Mononuclear cell (primary cell): ENCODE data around the gene IER2. TPM values are rescaled to one million over a fixed set of nuclear protein-coding genes. Genes with fewer than 3 reads are reported as not detected.

Experiments used
- H3K27me3 ChIP-seq: 2 replicates; pipeline ENCODE4 v1.6.0; 2011; ENCODE audit warnings: low read length, control low read depth; ENCODE audit not compliant: insufficient read depth
- H3K4me1 ChIP-seq: 2 replicates; pipeline ENCODE4 v1.5.1; 2011; ENCODE audit warnings: mild to moderate bottlenecking, low read length, control low read depth; ENCODE audit not compliant: insufficient read depth
- H3K4me3 ChIP-seq: 2 replicates; pipeline ENCODE4 v1.5.1; 2011; ENCODE audit warnings: mild to moderate bottlenecking, low read length, moderate library complexity
- H3K9me3 ChIP-seq: 2 replicates; pipeline ENCODE4 v1.5.1; 2011; ENCODE audit warnings: low read depth, mild to moderate bottlenecking, control low read depth, low read length
- total RNA-seq: library from RNA; depleted of rRNA; stranded (reverse); fragments of >200 nt; gene quantifications from one replicate; pipeline ENCODE4 v1.2.3, GENCODE V29; 2012

Gene IER2
- total RNA-seq, 1 donor = 222 TPM

DNA sequence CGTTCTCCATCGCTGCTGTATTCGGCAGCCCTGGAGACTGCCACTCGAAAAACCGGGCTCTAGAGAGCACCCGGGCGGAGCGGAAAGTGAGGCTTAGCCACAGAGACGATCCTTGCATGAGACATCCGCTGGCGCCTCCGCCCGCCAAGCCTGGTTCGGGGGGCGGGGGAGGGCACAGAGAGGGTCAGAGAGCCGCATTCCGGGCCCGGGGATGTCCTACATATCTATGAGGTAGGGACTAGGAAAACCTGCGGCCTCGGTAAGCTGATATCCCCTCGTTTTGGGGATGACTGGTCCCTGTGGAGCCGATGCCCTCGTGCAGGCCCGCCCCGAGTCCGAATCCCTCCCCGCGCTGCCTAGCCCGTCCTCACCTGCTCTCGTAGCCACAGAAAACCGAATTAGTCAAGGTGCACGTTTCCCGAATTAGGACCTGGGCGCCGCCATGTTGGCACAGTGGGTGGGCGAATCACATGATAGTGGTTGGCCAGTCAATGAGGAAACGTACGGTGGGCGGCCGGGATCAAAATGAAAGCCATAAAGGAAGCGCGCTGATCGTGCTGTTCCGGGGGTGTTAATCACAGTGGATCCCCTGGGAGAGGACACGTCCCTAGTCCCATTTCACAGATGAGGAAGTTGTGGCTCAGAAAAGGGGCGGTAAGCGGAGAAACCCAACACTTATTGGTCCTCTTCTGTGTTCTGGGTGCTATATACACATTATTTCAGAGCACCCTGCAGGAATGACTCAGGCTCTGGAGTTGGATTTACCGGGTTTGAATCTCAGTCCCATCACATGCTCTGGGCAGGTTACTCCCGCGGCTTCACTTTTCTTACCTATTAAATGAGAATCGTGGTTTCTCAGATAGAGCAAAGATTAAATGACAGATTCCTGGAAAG, 33.7 kb upstream of the IER2 start, which contains the start of gene TRMT1:
Gene TRMT1 (minus strand): TSS at position 459 of the 894 bp plus-strand sequence. CDS start 341 bp downstream, at position 118.
- H3K4me3 ChIP-seq = peak within 1 kb of the TSS; percentile 62
- peaks cover 46% of the 10 kb centered on the region for H3K4me1 ChIP-seq
- H3K27me3 ChIP-seq = no peaks in the 10 kb centered on the region
- no peaks in the 10 kb centered on the region for H3K9me3 ChIP-seq

DNA sequence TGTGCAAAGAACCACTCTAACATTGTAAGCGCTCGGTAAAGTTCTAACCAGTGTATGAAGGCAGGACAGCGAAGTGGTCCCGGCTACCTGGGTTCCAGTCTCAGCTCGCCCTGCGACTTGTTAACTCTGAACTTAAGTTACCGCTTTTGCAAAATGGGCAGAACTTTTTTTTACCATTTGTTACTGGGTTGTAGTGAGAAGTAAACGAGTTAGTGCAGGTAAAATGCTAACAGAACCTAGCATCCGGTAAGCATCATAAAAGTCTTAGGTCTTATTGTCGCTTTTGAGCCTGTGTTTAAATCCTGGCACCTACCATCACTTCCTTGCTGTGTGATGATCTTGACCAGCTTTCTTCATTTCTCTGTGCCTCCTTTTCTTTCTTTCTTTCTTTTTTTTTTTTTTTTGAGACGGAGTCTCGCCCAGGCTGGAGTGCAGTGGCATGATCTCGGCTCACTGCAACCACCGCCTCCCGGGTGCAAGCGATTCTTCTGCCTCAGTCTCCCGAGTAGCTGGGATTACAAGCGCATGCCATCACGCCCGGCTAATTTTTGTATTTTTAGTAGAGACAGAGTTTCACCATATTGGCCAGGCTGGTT, 32.9 kb upstream of the IER2 start:
- Histone ChIP-seq H3K9me3 (no peaks in the 10 kb centered on the region), H3K4me3 (peak overlapping the region; percentile 62), H3K4me1 (peaks cover 52% of the 10 kb centered on the region), H3K27me3 (no peaks in the 10 kb centered on the region)

DNA sequence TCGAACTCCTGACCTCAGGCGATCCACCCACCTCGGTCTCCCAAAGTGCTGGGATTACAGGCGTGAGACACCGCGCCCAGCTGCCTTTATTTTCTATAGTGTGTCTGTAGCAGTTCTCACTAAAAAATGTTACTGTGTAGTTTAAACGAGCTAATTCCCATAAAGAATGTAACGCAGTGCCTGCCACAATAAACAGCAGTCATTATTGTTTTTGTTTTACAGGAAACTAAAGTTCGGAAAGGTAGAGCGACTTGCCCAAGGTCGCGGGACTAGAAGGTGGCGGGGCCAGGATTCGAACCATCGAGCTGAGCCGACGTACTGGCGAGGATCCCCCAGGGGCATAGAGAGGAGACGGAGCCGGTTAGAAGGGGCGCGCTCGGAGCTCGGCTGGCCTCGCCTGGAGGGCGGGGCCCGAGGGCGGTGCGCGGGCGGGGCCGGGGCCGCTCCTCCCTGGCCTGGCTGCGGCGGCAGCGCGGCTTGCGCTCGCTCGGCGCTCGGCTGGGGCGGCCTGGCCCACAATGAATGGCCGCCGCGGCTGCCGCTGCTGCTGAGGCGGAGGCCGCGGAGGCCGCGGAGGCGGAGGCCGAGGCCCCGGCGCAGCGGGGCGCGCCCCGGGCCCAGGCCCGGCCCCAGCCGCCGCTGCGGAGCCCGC, 32.3 kb upstream of the IER2 start, which contains the start of gene NACC1:
Gene NACC1 (plus strand): TSS at position 493 of the 652 bp plus-strand sequence. CDS start 16,944 bp downstream, outside the sequence.
- peak within 1 kb of the TSS; percentile 68 for H3K4me3 ChIP-seq
- peaks cover 52% of the 10 kb centered on the region for H3K4me1 ChIP-seq
- H3K27me3 ChIP-seq = no peaks in the 10 kb centered on the region
- H3K9me3 ChIP-seq = no peaks in the 10 kb centered on the region

DNA sequence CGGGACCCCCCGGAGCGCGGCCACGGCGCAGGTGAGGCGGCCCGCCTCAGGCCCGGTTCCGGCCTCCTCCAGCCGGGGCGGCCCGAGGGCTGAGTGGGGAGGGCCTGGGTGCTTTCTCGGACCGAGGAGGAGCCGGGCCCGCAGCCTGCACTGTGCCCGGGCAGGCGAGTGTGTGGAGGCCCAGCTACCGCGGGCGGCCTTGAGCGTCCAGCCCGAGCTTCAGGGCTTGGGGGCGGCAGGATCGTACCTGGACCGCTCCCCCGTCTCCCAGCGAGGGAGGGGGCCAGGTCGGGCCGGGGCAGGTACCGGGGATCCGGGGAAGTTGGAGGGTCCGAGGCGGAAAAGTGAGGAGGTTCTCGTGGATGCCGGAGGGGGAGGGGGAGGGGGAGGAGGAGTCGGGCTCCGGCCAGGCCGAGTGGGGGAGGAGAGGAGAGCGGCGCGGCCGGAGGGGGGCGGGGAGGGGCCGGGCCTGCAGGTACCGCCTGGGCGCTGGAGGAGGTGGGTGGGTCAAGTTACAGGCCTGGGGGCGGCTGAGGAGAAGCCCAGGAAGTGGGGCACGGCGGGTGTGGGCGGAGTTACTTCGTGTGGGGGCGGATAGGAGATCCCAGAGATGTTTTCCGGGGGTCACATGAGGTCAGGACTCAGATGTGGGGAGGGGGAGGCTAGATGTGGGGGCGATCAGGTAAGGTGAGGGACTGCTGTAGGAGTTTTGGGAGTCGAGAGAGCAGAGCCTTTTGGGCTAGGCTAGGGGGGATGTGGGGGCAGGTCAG, 31.6 kb upstream of the IER2 start:
- Histone ChIP-seq H3K27me3 (no peaks in the 10 kb centered on the region), H3K9me3 (no peaks in the 10 kb centered on the region), H3K4me3 (peak overlapping the region; percentile 68), H3K4me1 (peaks cover 52% of the 10 kb centered on the region)

DNA sequence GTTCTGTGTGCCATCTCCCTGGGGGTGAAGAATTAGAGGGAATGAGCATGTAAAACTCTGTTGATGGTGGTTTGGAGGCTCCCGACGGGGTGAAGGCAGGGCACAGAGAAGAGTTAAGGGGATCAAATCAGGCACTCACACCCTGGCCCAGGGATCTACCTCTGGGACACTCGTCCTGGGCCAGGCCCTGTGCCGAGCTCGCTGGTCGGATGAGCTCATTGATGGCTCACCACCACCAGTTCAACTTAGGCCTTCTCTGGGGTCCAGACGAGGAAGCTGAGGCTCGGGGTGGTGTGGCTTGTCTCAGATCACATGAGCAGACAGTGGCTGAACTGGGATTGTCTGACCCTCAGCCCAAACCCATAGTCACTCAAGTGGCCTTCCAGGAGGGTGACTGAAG, 30.6 kb upstream of the IER2 start:
- no peak overlapping the region for H3K4me3 ChIP-seq
- no peaks in the 10 kb centered on the region for H3K27me3 ChIP-seq
- peaks cover 52% of the 10 kb centered on the region for H3K4me1 ChIP-seq
- H3K9me3 ChIP-seq = no peaks in the 10 kb centered on the region

DNA sequence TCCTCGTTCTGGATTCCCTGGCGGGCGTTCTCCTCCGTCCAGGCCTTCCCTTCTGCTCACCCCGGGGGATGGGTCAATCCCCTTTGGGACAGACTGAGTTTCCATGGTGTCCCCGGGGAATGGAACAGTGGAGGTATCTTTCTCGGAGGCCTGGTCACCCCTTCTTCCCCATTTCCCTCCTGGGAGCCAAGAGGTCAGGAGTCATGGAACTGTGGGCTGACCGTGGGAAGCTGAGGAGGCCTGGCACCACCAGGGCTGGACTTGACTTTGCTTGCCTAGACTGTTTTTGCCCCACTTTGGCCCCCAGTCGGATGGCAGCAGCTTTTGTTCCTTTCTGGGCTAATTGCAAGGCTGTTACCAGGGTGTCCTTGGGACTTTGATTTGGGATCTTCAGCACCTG, 30.2 kb upstream of the IER2 start:
- H3K4me3 ChIP-seq = no peak overlapping the region
- no peaks in the 10 kb centered on the region for H3K27me3 ChIP-seq
- no peaks in the 10 kb centered on the region for H3K9me3 ChIP-seq
- H3K4me1 ChIP-seq = peaks cover 52% of the 10 kb centered on the region

DNA sequence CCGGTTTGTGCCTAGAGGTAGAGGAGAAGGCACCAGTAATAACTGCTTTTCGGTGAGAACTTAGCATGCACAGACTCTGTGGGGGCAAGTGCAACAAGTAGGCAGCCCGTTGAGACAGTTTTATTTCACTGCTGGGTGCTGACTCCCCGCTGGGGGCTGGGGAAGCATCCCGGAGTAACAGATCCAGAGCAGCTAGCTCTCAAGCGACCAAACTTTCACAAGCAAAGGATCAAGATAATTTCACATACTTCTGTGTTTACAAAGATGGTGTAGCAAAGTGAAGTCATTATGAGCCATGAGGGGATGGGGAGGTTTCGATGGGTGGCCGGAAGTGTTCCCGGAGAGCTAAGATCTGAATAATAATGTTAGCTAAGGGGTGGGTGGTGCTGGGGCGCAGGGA, 29.4 kb upstream of the IER2 start:
- Histone ChIP-seq H3K9me3 (no peaks in the 10 kb centered on the region), H3K27me3 (no peaks in the 10 kb centered on the region), H3K4me3 (no peak overlapping the region), H3K4me1 (peaks cover 47% of the 10 kb centered on the region)

DNA sequence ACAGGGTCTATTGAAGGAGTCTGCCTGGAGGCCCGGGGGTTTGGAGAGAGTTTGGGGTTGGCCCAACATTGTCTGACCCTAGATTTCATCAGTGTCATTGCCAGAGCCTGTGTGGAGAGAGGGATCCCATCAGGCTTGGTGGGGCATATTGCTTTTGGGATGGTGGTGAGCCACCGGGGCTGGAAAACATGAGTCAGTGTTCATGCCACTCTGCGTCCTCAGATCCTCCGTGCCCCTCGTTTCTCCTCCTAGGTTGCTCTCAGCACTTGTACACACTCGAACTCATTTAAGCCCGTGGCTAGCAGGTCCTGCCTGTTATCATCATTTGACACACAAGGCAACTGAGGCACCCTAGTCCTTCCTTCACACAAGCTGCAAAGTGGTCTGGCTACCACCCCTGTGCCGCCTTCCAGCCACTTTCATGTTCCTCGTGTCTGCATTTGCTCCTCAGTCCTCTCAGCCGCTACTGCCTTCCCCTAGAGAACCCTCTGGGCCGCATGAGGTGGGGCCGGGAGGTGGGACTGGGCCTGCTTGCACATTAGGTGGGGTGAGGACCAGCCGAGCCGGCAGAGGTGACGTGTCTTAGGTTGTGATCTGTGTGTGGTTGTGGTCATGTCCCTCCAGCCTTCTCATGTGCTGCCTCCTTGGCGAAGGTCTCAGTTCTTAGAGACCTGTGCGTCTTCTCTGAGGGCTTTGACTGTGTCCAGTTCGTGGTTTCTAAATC, 28.5 kb upstream of the IER2 start:
- no peak overlapping the region for H3K4me3 ChIP-seq
- no peaks in the 10 kb centered on the region for H3K27me3 ChIP-seq
- H3K9me3 ChIP-seq = no peaks in the 10 kb centered on the region
- H3K4me1 ChIP-seq = peaks cover 43% of the 10 kb centered on the region

DNA sequence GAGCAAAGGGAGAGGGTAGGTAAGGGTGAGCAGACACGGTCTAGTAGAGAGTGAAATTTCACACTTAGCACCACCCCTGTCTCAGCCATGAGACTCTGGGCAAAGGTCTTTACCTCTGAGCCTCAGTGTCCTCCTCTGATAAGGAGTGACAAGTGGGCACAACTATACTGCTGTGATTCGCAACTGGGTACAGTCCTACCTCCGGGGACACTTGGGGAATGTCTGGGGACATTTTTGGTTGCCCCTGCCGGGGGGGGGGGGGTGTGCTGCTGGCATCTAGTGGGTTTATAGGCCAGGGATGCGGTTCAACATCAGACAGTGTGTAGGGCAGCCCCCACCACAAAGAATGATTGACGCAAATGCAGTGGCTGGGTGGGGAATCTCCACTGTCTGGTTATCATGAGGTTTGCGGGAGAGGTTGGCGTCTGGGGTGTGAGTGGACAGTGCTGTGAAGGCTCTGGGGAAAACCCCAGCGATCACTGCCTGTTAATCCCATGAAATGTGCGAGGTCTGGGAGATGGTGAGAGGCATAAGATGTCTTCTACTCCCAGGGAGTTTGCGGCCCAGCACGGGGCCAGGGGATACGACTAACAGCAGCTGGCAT, 27.8 kb upstream of the IER2 start:
- Histone ChIP-seq H3K4me1 (peaks cover 36% of the 10 kb centered on the region), H3K4me3 (no peak overlapping the region), H3K27me3 (no peaks in the 10 kb centered on the region), H3K9me3 (no peaks in the 10 kb centered on the region)

DNA sequence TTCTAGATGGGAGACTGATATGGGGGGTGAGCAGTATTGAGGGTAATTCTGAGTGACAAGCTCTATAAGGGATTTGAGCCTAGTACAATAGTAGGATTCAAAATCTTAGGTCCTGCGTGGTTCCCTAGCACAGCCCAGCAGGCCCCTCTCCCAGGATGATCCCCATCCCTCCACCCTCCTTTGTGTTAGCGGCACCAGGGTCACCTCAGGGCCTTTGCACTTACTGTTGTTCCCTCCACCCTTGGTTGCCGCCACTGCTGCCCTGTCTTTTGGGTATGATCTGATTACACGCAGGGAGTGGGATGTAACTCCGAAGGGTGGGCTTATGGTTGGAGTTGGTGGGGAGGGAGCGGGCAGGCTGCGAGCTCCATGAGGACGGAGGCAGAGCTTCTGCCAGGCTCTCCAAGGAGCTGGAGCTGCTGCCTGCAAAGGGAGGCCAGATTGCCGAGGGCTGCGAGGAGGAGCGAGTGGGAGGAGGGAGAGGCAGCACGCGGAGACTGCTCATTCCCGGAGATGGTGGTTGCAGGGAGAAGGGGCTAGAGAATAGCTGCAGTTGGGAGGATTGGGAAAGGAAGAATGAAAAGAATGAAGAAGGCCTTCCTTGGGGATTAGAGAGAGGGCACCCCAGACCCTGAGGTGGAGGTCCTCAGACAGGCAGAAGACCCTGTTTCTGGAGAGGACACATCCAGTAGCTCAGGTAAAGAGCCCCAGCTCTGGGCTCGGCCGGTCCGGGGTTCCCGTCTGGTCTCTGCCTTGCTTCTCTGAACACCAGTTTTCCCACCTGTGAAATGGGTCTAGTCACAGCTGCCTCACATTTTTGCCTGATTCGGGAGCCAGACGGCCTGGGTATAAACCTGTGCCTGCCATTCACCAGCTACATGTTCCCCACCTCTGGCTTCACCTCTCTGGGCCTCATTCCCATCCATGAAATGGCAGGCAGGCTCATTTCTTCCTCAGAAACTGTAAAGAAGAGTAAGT, 26.9 kb upstream of the IER2 start:
- no peaks in the 10 kb centered on the region for H3K27me3 ChIP-seq
- H3K4me3 ChIP-seq = no peak overlapping the region
- H3K9me3 ChIP-seq = no peaks in the 10 kb centered on the region
- peaks cover 31% of the 10 kb centered on the region for H3K4me1 ChIP-seq

DNA sequence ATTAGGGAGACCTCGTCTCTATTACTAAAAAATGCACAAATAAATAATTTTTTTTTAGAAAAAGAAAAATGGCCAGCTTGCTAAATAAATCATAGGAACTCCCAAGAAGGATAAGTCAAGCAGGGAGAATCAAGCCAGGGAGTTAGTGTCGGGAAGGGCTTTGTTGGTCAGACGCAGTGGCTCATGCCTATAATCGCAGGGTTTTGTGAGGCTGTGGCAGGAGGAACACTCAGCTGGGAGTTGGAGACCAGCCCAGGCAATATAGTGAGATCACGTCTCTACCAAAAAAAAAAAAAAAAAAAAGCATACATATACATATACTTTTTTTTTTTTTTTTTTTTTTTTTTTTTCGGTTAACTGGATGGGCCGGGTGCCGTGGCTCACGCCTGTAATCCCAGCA, 23.2 kb upstream of the IER2 start:
- peaks cover 4% of the 10 kb centered on the region for H3K4me1 ChIP-seq
- H3K9me3 ChIP-seq = no peaks in the 10 kb centered on the region
- H3K27me3 ChIP-seq = no peaks in the 10 kb centered on the region
- H3K4me3 ChIP-seq = no peak overlapping the region

DNA sequence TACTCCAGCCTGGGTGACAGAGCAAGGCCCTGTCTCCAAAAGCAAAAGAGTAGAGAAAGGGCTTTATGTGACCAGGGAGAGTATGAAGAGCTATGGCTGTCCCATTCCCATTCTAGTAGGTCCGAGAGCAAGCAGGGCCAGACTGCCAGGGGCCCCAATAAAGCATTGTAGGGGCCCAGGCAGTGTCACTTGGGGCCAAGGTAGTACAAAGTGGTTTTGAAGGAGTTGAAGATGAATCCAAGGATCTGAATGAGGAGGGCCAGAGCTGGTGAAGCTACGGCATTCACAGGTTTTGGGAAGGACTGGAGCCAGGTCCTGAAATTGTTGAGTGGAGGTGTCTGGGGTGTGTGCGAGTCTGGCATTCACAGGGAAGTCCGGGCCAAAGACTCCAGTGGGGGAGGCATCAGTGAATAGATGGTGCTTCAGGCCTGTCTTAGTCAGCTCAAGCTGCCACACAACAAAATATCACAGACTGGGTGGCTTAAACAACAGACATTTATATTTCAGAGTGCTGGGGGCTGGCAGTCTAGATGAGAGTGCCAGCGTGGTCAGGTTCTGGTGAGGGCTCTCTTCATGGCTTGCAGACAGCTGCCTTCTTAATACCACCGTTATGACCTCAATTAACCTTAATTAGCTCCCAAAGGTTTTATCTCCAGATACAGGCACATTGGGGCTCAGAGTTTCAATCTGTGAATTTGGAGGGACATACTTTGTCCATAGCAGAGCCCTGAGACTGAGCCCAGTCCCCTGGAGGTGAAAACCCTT, 22.2 kb upstream of the IER2 start:
- no peaks in the 10 kb centered on the region for H3K27me3 ChIP-seq
- no peak overlapping the region for H3K4me3 ChIP-seq
- H3K9me3 ChIP-seq = no peaks in the 10 kb centered on the region
- H3K4me1 ChIP-seq = peaks cover 13% of the 10 kb centered on the region
